Fibroblast of skin of left quadriceps (primary cell): ENCODE measurements around the gene VPS37D.
"Not testable (repeated sequence)": the region's sequence is repeated elsewhere in the genome, so short reads cannot be mapped to it uniquely, and the experiment has no call there.

ENCODE experiments used
- DNase-seq, 2 experiments: peaks; one replicate each; pipeline ENCODE4 v3.0.0-alpha.2; 2013; ENCODE audit warnings: low read depth in 2 of 2

VPS37D gene

DNA sequence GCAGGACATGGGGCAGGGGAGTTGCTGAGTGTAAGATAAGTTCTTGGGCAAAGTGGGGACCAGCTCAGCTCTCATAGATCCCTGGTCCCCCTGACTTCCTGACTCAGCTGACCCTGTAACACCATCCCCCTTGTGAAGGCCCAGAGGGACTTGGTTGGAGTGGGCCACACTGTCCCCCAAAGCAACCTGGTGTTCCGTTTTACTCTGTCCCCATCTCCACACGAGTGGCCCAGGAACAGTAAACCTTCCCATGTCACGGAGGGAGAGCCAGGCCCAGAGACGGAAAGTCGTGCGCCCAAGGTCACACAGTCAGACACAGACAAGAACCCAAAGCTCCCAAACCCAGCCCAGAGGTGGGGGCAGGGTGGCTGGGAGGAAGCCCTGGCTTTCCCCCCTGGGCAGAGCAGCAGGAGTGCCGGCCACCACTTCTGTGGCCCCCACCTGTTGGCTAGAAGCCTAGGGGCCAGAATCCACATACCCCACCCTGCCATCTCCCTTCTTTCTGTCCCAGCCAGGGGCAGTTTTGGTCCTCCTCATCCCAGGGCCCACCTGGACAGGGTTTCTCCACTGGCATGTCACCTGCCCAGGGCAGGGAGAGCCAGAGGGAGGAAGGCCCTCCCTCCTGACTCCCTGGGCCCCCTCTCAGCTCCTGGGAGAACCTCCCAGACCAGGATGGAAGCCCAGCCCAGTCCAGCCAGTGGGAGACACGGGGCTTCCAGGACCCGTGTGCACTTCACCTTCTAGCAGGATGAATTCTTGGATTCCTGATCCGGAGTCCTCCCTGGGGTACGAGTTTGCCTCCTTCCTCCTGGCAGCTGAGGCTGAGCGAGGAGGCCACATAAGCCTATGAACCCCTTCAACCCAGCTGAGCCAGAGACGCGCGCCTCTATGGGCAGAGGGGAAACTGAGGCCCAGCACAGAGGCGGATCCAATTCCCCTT lies 20.6 kb upstream of the VPS37D start:
- no peak for DNase-seq

DNA sequence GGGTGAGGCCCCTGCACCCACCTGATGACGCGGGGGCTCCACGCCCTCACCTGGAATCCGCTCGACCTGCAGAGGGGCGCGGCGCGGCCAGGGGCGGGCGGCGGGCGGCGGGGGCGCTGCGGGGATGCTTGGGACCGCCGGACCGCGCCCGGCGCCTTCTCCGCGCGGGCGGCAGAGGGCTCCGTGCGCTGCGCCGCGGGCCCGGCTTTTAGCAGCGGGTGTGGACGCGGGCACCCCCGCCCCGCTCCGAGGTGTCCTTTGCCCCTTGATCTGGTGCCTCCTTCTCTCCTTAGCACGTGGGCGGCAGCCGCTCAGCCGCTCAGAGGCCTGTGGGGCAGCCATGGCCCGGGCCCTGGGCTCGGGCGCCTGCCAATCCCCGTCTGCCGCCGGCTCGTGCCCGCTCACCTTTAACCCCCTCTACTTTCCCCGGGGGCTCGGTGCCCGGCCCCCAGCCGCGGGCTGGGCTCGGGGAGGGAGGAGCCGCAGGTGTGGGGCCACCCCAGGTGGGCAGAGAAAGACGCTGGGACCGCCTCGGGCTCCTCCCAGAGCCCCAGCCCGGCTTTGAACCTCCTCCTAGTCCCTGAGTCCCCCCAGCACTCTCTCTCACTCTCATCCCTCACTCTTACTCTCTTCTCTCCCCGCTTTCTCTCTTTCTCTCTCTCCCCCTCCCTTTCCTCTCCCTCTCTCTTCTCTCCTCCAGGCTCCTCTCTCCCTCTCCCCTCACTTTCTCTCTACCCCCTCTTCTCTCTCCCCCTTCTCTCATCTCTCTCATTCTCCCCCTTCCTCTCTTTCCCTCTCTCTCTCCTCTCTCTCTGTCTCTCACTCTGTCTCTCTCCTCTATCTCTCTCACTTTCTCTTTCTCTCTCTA lies 19.7 kb upstream of the VPS37D start:
- no peak for DNase-seq

DNA sequence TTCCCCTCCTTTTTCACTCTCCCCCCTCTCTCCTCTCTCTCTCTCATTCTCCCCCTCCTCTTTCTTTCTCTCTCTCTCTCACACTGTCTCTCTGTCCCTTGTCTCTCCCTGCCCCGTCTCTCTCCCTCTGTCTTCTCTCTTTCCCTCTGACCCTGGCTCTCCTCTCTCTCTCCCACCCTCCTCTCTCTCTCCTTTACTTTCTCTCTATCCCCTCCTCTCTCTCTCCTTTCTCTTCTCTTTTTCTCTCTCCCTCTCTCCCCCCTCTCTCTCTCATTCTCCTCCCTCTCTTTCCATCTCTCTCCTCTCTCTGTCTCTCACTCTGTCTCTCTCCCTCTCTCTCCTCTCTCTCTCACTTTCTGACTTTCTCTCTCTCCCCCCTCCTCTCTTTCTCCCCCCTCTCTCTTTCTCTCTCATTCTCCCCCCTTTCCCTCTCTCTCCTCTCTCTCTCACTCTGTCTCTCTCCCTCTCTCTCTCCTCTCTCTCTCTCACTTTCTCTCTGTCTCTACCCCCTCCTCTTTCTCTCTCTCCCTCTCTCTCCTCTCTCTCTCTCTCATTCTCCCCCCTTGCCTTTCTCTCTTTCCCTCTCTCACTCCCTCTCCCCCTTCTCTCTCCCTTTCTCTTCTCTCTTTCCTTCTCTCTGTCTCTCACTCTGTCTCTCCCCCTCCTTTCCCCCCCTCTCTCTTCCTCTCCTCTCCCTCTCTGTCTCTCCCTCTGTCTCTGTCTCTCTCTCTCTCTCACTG lies 18.9 kb upstream of the VPS37D start:
- DNase-seq: no peak

- no peak for DNase-seq
Observed at GRCh38 chr7:73649576-73649975, 18.1 kb upstream of the VPS37D start.

DNA sequence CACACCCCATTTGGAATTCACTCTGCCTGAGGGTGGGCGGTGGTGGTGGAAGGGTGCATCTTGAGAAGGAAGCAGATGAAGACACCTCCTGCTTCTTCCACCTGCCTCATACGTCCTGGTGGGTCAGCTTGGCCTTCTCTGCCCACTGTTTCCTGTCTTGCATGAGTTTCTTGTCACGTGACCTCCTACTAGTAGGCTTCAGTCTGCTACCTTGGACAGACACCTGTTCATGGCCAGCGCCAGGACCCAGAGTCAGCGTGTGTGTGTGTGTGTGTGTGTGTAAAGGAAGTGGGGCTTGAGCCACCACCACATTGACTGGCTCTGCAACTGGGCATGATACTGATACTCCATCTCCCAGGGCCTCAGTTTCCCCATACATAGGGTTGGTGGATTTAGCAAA lies 17.1 kb upstream of the VPS37D start:
- no peak for DNase-seq

GRCh38 chr7:73652541-73652949 lies 15.1 kb upstream of the VPS37D start:
- DNase-seq: no peak

DNA sequence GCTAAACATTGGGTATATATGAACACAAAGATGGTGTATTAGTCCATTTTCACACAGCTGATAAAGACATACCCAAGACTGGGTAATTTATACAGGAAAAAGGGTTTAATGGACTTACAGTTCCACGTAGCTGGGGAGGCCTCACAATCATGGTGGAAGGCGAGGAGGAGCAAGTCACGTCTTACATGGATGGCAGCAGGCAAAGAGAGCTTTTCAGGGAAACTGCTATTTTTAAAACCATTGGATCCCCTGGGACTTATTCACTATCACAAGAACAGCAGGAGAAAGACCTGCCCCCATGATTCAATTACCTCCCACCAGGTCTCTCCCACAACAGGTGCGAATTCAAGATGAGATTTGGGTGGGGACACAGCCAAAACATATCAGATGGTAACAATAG lies 12.3 kb upstream of the VPS37D start:
- not testable (repeated sequence) for DNase-seq

GRCh38 chr7:73659983-73660382 lies 7.6 kb upstream of the VPS37D start:
- DNase-seq: no peak

DNA sequence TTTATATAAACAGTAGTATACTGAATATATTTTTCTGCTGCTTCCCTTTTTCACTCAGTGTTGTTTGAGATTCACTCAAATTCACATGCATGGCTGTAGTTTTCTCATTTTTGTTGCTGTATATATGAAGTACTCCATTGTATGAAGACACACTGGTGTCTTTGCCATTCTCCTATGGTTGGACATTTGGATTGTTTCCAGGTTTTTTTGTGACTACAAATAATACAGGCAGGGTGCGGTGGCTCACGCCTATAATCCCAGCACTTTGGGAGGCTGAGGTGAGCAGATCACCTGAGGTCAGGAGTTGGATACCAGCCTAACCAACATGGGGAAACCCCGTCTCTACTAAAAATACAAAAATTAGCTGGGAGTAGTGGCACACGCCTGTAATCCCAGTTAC lies 7.0 kb upstream of the VPS37D start:
- DNase-seq: not testable (repeated sequence)

- no peak for DNase-seq
Observed at GRCh38 chr7:73663033-73663432, 4.6 kb upstream of the VPS37D start.

DNA sequence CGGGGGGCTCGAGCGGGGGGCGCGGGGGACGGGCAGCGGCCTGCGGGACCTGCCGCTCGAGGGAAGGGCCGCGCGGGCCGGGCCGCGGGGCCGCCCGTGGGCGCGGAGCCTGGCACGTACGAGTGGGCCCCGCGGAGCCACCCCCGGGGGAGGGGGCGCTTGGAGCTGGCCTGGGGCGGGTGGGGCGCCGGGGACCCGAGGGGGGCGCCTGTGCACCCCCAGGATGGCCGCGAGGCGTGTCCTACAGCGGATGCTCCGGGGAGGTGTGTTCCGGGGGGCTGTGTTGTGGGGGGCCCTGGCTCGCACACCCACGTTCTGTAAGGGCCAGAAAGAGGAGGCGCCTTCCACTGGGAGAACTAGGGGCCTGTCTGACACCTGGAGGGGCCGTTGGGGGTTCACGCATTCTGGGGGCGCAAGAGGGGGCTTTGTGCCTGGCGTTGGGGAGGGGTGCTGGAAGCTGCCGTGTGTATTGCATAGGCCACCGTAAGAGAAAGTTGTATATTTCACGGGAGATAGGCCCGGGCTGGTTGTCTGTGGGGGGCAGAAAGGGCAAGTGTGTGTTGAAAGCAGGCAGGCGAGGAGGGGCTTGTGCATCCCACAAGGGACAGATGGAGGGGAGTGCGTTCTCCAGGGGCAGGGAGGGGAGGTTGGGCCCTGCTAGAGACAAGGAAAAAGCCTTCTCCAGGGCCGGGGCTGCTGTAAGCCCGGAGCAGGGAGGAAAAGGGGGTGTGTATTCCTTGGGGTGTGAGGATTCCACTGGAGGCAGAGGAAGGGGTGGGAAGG lies 663 bp downstream of the VPS37D start:
- no peak for DNase-seq

DNA sequence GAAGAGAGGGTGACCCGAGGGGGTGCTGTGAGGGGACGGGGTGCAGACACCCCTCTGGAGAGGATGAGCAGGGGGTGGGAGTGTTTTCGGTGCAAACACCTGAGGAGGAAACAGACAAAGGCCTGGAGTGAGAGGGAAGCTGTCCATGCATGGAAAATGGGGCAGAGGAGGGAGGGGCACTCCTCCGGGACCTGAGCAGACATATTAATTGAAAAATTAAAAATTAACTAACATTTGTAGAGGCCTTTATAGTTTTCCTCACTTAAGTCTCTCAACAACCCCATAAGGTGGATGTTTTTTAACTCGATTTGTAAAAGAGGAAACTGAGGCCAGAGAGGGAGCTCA lies 1.2 kb downstream of the VPS37D start:
- no peak for DNase-seq

GRCh38 chr7:73669288-73669701 lies 1.7 kb downstream of the VPS37D start:
- DNase-seq: no peak

- no peak for DNase-seq
Observed at GRCh38 chr7:73669858-73670385, 2.3 kb downstream of the VPS37D start.

DNA sequence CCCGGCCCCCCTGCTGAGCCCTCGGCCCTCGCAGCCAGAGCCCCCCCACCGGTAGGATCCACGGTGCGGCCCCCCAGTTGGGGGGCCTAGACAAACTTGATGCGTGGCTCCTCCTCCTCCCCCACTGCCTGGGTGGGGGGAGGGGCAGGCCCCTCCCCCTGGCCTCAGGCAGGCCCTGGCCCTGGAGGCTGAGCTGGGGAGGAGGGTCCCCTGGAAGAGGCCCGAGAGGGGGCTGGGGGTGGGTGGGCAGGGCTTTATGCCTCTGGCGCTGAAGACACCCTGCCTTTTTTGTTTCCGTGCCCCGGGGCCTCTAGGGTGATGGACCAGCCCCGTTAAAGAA lies 3.7 kb downstream of the VPS37D start:
- DNase-seq: no peak

- no peak for DNase-seq
Observed at GRCh38 chr7:73671857-73672445, 4.3 kb downstream of the VPS37D start.

DNA sequence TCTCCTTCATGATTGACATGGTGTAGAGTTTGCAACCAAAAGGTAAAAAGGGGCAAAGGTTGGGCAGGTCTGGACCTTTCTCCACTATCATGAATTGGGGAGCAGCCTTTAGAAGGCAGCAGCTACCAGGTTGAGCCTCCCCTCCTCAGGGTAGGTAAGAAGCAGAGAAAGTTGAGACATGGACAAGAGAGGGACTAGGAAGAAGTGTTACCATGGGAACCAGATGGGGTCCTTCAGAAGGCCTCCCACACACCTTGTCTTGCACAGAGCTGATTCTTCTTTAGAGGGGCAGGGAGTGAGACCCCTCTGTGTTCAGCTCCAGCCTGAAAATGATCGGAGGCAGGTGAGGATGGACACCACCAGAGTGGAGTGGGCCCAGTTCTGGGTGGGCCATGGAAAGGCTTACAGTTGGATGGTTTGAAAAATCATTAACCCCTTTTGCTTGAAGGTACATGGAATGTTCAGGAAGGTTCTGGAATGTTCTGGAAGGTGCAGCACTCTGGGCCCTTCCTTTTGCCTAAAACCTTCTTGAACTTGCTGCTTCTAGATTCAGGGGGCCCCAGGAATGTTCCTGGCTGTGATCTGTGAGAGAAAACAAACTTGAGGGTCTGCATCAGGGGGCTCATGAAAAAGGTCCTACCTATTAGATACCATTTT lies 7.0 kb downstream of the VPS37D start:
- no peak for DNase-seq

DNA sequence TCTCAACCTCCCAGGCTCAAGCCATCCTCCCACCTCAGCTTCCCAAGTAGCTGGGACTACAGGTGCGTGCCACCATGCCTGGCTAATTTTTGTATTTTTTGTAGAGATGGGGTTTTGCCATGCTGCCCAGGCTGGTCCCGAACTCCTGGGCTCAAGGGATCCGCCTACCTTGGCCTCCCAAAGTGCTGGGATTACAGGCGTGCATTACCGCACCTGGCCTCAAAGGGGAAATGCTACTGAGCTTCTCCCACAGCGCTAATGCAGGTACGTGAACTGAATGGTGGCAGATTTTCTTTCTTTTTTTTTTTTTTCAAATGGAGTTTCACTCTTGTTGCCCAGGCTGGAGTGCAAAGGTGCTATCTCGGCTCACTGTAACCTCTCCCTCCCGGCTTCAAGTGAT lies 8.4 kb downstream of the VPS37D start:
- DNase-seq: not testable (repeated sequence)

- DNase-seq: no peak
Observed at GRCh38 chr7:73678862-73679261, 11.2 kb downstream of the VPS37D start.

- DNase-seq: no peak
Observed at GRCh38 chr7:73679709-73680108, 12.1 kb downstream of the VPS37D start.
